ENCODE results near the gene SGIP1. TPM values are rescaled to one million over a fixed set of nuclear protein-coding genes. Genes with fewer than 3 reads are reported as not detected.

SGIP1 gene
- total and polyA plus RNA-seq, 2 experiments from 2014 or later, result 3.1 to 20.2 TPM

DNA sequence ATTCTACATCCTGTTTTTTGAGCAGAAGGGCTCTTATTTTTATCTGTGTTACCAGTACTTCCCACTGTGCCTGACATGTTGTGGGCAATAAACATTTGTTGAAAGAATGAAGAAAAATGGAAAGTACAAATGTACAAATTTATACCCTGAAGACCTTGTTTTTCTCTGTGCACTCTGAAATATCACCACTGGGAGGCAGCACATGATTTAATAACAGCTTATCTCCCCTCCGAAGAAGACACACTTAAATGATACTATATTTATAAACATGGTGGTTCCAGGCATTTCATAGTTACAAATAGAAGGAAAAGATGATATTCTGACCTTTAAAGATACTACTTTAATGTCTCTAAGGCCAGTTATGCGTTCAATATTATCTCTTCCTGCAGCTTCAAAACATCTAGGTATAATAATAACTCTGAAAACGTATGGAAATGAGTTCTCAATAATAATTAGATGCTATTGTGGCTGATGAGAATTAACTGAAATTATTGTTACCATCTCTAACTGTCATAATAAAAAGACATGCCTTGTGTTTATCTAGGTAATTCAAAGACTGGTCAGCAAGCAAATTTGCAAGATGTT, 231.1 kb downstream of the SGIP1 start:
- H4K20me1 ChIP-seq (ENCODE audit: insufficient read depth, poor library complexity, severe bottlenecking), result no peaks in the 10 kb centered on the region
- peak; percentile 66 for DNase-seq (ENCODE audit: low spot score)
- H2AFZ ChIP-seq, result no peak overlapping the region

GRCh38 chr1:66767626-66768025, 233.7 kb downstream of the SGIP1 start:
- no peak for DNase-seq (ENCODE audit: low spot score)
- Histone ChIP-seq H3K4me2 (no peak overlapping the region), H3K79me2 (no peaks in the 10 kb centered on the region), H3K27ac (no peak overlapping the region), H3K9me3 (ENCODE audit: low read depth) (no peaks in the 10 kb centered on the region), H2AFZ (no peak overlapping the region), H4K20me1 (ENCODE audit: insufficient read depth, poor library complexity, severe bottlenecking) (no peaks in the 10 kb centered on the region), H3K4me3 (no peak overlapping the region), H3K4me1 (ENCODE audit: insufficient read depth) (no peaks in the 10 kb centered on the region), H3K27me3 (no peaks in the 10 kb centered on the region), H3K36me3 (replicated peaks; ENCODE audit: insufficient read depth, low read depth) (no peaks in the 10 kb centered on the region), H3K9me2 (replicated peaks; ENCODE audit: insufficient read depth) (no peaks in the 10 kb centered on the region)
- no peak for TF ChIP-seq CTCF (IDR thresholded peaks at IDR 0.05; ENCODE audit: poor library complexity)
- no peak for TF ChIP-seq EZH2 (IDR thresholded peaks at IDR 0.05; ENCODE audit: borderline replicate concordance)
- TF ChIP-seq EZH2phosphoT487 (IDR thresholded peaks at IDR 0.05; ENCODE audit: low read depth, severe bottlenecking, unreplicated experiment), result no peak

More for the DNA sequence above, 231.1 kb downstream of the SGIP1 start:
- no peaks in the 10 kb centered on the region for H3K4me1 ChIP-seq (ENCODE audit: insufficient read depth)
- H3K9me2 ChIP-seq (replicated peaks; ENCODE audit: insufficient read depth), result no peaks in the 10 kb centered on the region
- no peak overlapping the region for H3K4me2 ChIP-seq
- H3K27me3 ChIP-seq, result no peaks in the 10 kb centered on the region
- TF ChIP-seq CTCF (IDR thresholded peaks at IDR 0.05; ENCODE audit: poor library complexity) (peak; percentile 88), EZH2phosphoT487 (IDR thresholded peaks at IDR 0.05; ENCODE audit: low read depth, severe bottlenecking, unreplicated experiment) (no peak), EZH2 (IDR thresholded peaks at IDR 0.05; ENCODE audit: borderline replicate concordance) (no peak)
- no peak overlapping the region for H3K4me3 ChIP-seq
- H3K36me3 ChIP-seq (replicated peaks; ENCODE audit: insufficient read depth, low read depth), result no peaks in the 10 kb centered on the region
- WGBS (ENCODE audit: low lambda C conversion rate, missing lambda C conversion rate), result 30% methylated on average over 3 of the region's 3 CpGs
- H3K9me3 ChIP-seq (ENCODE audit: low read depth), result no peaks in the 10 kb centered on the region
- H3K27ac ChIP-seq, result no peak overlapping the region
- H3K79me2 ChIP-seq, result no peaks in the 10 kb centered on the region

DNA sequence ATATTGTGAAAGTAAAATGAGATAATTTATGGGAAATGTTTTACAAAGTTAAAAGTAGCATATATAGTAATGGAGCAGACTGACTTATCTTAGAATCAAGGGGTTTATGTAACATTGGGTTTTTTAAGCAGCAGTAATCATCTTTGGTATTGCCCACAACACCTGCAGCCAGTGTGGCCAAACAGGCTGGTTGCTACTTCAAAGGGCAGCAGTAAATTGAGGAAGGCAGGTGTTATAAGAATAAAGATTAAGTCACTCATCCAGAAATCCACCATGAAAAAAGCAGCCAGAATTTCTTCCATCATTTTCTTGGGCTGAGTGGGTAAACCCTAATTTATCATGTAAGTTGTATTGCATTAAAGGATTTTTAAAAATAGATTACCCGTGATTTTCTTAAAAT, 235.0 kb downstream of the SGIP1 start:
- Histone ChIP-seq H2AFZ (no peak overlapping the region), H4K20me1 (ENCODE audit: insufficient read depth, poor library complexity, severe bottlenecking) (no peaks in the 10 kb centered on the region), H3K36me3 (replicated peaks; ENCODE audit: insufficient read depth, low read depth) (no peaks in the 10 kb centered on the region), H3K4me2 (no peak overlapping the region), H3K4me3 (no peak overlapping the region), H3K9me3 (ENCODE audit: low read depth) (no peaks in the 10 kb centered on the region), H3K4me1 (ENCODE audit: insufficient read depth) (no peaks in the 10 kb centered on the region), H3K27me3 (no peaks in the 10 kb centered on the region), H3K79me2 (no peaks in the 10 kb centered on the region), H3K9me2 (replicated peaks; ENCODE audit: insufficient read depth) (no peaks in the 10 kb centered on the region), H3K27ac (no peak overlapping the region)
- no peak for DNase-seq (ENCODE audit: low spot score)
- TF ChIP-seq EZH2 (IDR thresholded peaks at IDR 0.05; ENCODE audit: borderline replicate concordance), result no peak
- no peak for TF ChIP-seq CTCF (IDR thresholded peaks at IDR 0.05; ENCODE audit: poor library complexity)
- TF ChIP-seq EZH2phosphoT487 (IDR thresholded peaks at IDR 0.05; ENCODE audit: low read depth, severe bottlenecking, unreplicated experiment), result no peak
- 88% methylated on average over 1 of the region's 1 CpG for WGBS (ENCODE audit: low lambda C conversion rate, missing lambda C conversion rate)

Data from hepatocyte (in vitro differentiated cells).